ENCODE measurements around the gene NPPB. TPM values are rescaled to one million over a fixed set of nuclear protein-coding genes. Genes with fewer than 3 reads are reported as not detected.

The NPPB gene
- total and polyA plus RNA-seq, 2 experiments from 2014 or later = 0.95 TPM; not detected in 1

GRCh38 chr1:11907275-11908094 lies 48.7 kb upstream of the NPPB start:
- H4K20me1 ChIP-seq (replicated peaks; ENCODE audit: insufficient read depth) = no peaks in the 10 kb centered on the region
- H3K27me3 ChIP-seq (ENCODE audit: insufficient read depth) = no peaks in the 10 kb centered on the region
- peak overlapping the region; percentile 82 for H3K4me3 Mint-ChIP-seq
- H3K36me3 ChIP-seq (ENCODE audit: insufficient read depth) = no peaks in the 10 kb centered on the region
- H3K4me1 ChIP-seq (ENCODE audit: insufficient read depth) = no peaks in the 10 kb centered on the region
- H3K36me3 Mint-ChIP-seq (ENCODE audit: low read depth) = no peaks in the 10 kb centered on the region
- no peaks in the 10 kb centered on the region for H3K9me2 ChIP-seq (ENCODE audit: insufficient read depth)
- H3K4me1 Mint-ChIP-seq = peaks cover 7% of the 10 kb centered on the region; the same call in 2 of the 3 replicates
- ATAC-seq (peak; percentile 52), DNase-seq (ENCODE audit: low spot score) (peak; percentile 98)
- TF ChIP-seq EZH2 (IDR thresholded peaks at IDR 0.05; ENCODE audit: low read depth, unreplicated experiment) (no peak), ZNF462 (CRISPR knock-in tag; IDR thresholded peaks at IDR 0.05) (no peak), ETS1 (IDR thresholded peaks at IDR 0.05) (no peak), JUNB (IDR thresholded peaks at IDR 0.05; ENCODE audit: unreplicated experiment) (no peak), NANOG (IDR thresholded peaks at IDR 0.05; ENCODE audit: borderline replicate concordance) (no peak), ZNF331 (CRISPR knock-in tag; IDR thresholded peaks at IDR 0.05; ENCODE audit: low read depth) (no peak), CTCF (conservative IDR thresholded peaks at IDR 0.05; ENCODE audit: low read depth in 2 of 2) (peak; percentile 76 to 78), POLR2AphosphoS5 (IDR thresholded peaks at IDR 0.05; ENCODE audit: low read depth) (no peak), REST (IDR thresholded peaks at IDR 0.05; ENCODE audit: unreplicated experiment) (no peak)
- no peak overlapping the region for H3K4me3 ChIP-seq
- peak overlapping the region; percentile 86 for H3K27ac ChIP-seq (ENCODE audit: low read depth)
- no peak overlapping the region for H3K4me2 ChIP-seq
- peaks cover 3% of the 10 kb centered on the region; the same call in 2 of the 3 replicates for H3K9me3 Mint-ChIP-seq
- no peaks in the 10 kb centered on the region for H3K79me2 ChIP-seq (replicated peaks; ENCODE audit: insufficient read depth)
- peaks cover 34% of the 10 kb centered on the region for H3K27me3 Mint-ChIP-seq (ENCODE audit: insufficient read depth, low read depth, poor library complexity)
- H3F3A ChIP-seq (replicated peaks; ENCODE audit: low read depth) = no peaks in the 10 kb centered on the region
- 0 out of 2 replicates have a peak overlapping the region, but pooled peaks have one; percentile 2 for H2AFZ ChIP-seq
- H3K27ac Mint-ChIP-seq = peak overlapping the region; percentile 100

All from GM23338 (cell line).